ES-I3 (cell line): ENCODE results near the gene SH3RF3.

Experiments used
- H3K36me3 ChIP-seq: 2 replicates; pipeline ENCODE4 v1.6.1; 2013; ENCODE audit warnings: mild to moderate bottlenecking, low read length, control low read depth, moderate library complexity; ENCODE audit not compliant: insufficient read depth
- H3K4me1 ChIP-seq: 2 replicates; pipeline ENCODE4 v1.6.1; 2013; ENCODE audit warnings: mild to moderate bottlenecking, control low read depth, low read length; ENCODE audit not compliant: insufficient read depth
- H3K9ac ChIP-seq: 2 replicates; pipeline ENCODE4 v1.6.1; 2013; ENCODE audit warnings: low read depth, mild to moderate bottlenecking, low read length, moderate library complexity
- H3K9me3 ChIP-seq: 2 replicates; pipeline ENCODE4 v1.6.1; 2013; ENCODE audit warnings: mild to moderate bottlenecking, low read length, moderate library complexity; ENCODE audit not compliant: control insufficient read depth, insufficient read depth

The SH3RF3 gene

DNA sequence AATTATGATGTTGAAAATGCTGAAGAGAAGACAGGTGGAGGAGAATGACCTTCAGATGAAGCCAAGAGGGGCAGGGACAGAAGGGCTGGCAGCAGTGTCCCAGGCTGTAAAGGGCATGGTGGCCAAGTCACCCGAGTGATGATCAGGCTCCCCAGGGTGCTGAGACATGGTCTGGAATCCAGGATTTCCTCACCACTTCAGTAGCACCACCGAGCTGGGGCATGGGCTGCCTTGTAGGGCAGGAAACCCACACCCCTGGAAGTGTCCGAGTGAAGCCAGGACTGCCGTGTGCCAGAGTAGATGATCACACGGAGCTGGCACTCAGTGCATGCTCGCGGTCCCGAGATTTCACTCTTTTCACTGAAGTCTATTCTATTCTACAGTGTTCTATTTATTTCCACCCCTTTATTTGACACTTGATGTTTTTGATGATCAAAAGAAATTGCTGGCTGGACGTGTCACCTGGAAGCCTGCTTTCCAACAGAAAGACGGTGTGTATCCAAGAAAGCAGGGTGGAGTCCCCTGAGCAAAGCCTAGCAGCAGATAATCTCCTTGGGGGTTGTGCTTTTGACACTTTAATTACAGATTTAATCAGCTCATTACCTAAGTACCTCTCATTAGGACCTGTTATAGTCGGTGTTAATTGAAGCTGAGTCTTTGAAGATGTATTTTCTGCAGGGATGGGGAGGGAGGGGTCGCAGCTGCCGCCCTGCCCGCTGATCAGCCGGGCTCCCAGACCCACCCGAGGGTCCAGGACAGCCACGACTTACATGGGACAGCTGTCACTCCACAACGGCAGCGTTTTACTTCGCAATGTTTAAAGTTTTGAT is 392.4 kb downstream of the SH3RF3 start:
- Histone ChIP-seq H3K9me3 (no peaks in the 10 kb centered on the region), H3K36me3 (no peaks in the 10 kb centered on the region), H3K4me1 (no peaks in the 10 kb centered on the region), H3K9ac (no peak overlapping the region)

DNA sequence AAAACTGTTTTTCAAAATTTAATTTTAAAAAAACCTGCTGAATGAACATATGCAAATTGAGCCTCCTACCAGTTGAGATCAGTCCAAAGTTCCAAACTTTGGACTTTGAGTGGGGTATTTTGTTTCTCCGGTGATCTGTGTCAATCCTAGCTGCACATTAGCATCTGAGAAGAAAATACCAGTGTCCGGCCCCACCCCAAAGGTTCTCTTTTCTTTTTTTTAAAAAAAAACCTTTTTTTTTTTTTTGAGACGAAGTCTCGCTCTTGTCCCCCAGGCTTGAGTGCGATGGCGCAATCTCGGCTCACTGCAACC is 393.0 kb downstream of the SH3RF3 start:
- no peaks in the 10 kb centered on the region for H3K9me3 ChIP-seq
- H3K36me3 ChIP-seq, result no peaks in the 10 kb centered on the region
- no peaks in the 10 kb centered on the region for H3K4me1 ChIP-seq
- H3K9ac ChIP-seq, result no peak overlapping the region

DNA sequence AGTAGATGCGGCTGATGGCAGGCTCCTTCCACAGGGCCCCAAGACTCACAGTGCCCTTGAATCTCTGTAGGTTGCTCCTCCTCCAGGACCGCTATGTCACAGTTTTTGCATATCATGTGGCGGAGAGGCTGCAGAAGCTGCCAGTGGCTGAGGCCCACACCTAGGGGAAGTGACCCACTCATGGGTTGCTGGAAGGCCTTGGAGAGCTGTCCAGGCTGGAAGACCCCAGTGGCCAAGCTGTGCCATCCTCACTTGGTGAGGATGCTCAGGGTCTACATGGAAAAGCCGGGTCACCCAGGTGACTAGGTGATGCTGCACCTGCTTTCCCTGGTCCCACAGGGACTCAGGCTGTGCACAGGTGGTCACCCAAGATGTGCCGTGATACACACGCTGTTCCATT is 394.1 kb downstream of the SH3RF3 start:
- H3K9ac ChIP-seq, result no peak overlapping the region
- H3K9me3 ChIP-seq, result no peaks in the 10 kb centered on the region
- no peaks in the 10 kb centered on the region for H3K4me1 ChIP-seq

DNA sequence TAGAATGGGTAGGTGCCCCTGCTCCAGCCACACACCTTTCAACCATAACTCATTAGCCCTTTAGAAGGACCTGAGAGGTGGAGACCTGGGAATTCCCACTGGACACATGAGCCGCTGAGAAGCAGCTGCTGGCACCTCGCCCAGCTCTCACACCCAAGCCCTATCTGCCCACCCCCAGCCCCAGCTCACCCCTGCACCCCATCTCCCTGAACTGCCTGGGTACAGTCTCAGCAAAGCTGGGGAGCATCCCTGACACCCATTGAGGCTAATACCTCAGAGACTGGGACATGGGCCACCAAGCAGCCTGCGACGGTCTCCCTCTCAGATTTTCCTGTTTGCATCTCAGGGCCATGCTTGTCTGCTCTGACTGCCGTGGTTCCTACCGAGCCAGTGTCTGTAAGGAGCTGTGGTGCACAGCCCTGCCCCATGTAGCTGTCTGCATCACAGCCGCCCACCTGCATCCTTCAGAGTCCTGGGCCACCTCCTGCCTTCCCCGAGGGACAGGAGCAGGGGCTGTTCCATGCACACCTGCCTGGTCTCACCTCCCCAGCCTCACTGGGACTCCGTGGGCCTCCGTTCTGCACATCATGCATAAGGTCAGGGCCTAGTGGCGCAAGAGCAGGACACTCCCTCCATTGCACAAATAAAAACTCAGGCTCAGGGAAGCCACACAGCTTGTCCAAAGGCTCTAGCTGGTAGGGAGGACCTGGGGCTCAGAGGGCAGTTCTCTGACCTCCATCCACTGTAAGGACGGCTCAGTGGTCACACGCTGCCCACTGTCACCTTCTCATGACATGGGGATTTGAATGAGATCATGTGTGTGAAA is 394.7 kb downstream of the SH3RF3 start:
- H3K9ac ChIP-seq, result no peak overlapping the region
- no peaks in the 10 kb centered on the region for H3K4me1 ChIP-seq
- H3K36me3 ChIP-seq, result no peaks in the 10 kb centered on the region
- H3K9me3 ChIP-seq, result no peaks in the 10 kb centered on the region

More for the DNA sequence above, 394.1 kb downstream of the SH3RF3 start:
- no peaks in the 10 kb centered on the region for H3K36me3 ChIP-seq

DNA sequence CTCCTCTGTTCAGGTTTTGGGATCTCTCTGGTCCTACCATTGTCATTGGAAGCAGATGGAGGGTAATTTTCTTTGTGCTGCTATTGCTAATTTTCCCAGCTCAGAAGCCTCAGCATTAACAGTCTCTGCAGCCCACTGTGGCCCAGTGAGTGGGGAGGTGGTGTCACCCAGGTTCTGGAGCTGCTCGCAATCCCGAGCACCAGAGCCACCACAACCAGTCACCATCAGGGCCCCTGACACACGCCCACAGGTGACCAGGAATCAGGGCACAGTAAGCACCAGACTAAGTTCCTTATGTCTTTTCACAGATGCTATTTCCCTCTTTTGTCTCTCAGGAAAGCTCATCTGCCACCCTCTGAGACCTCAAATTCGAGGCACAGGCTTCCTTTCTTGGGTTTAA is 396.8 kb downstream of the SH3RF3 start:
- H3K4me1 ChIP-seq, result no peaks in the 10 kb centered on the region
- H3K36me3 ChIP-seq, result no peaks in the 10 kb centered on the region
- H3K9ac ChIP-seq, result no peak overlapping the region

DNA sequence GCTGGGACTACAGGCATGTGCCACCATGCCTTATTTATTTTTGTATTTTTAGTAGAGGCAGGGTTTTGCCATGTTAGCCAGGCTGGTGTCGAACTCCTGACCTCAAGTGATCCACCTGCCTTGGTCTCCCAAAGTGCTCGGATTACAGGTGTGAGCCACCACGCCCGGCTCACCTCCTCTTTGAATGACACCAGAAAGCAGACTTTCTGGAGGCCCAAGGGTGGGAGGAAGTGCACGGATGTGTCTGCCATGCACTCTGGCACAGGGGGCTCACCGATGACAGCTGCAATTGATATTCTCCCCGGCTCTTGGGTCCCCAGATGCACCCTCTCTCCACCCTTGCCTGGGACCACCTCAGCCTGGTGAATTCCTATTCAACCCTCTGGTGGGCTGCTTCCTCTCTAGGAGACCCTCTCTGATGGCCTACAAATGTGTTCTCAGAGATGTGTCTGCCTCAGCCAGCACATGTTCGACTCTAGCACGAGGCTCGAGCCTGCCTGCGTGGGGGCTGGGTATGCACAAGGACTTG is 397.5 kb downstream of the SH3RF3 start:
- no peaks in the 10 kb centered on the region for H3K36me3 ChIP-seq
- H3K9ac ChIP-seq, result no peak overlapping the region
- H3K9me3 ChIP-seq, result no peaks in the 10 kb centered on the region
- H3K4me1 ChIP-seq, result no peaks in the 10 kb centered on the region

More for the DNA sequence above, 396.8 kb downstream of the SH3RF3 start:
- H3K9me3 ChIP-seq, result no peaks in the 10 kb centered on the region

DNA sequence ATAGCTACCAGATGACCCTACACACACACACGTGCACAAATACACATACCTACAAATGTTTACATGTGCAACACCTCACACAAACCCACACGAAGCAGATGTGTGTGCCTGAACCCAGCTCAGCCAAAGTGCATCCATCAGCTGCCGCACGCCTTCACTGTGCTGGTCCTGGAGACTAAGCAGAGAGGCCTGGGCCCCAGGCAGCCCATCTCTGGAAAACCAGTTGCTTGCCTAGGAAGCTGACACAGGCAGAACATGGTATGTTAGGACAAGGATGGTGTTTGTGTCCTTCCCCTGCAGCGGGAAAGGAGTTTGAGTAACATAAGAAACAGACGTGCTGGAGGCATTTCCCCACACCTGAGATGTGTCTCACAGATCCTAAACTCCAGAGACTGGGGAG is 398.1 kb downstream of the SH3RF3 start:
- Histone ChIP-seq H3K9ac (no peak overlapping the region), H3K9me3 (no peaks in the 10 kb centered on the region), H3K36me3 (no peaks in the 10 kb centered on the region), H3K4me1 (no peaks in the 10 kb centered on the region)

DNA sequence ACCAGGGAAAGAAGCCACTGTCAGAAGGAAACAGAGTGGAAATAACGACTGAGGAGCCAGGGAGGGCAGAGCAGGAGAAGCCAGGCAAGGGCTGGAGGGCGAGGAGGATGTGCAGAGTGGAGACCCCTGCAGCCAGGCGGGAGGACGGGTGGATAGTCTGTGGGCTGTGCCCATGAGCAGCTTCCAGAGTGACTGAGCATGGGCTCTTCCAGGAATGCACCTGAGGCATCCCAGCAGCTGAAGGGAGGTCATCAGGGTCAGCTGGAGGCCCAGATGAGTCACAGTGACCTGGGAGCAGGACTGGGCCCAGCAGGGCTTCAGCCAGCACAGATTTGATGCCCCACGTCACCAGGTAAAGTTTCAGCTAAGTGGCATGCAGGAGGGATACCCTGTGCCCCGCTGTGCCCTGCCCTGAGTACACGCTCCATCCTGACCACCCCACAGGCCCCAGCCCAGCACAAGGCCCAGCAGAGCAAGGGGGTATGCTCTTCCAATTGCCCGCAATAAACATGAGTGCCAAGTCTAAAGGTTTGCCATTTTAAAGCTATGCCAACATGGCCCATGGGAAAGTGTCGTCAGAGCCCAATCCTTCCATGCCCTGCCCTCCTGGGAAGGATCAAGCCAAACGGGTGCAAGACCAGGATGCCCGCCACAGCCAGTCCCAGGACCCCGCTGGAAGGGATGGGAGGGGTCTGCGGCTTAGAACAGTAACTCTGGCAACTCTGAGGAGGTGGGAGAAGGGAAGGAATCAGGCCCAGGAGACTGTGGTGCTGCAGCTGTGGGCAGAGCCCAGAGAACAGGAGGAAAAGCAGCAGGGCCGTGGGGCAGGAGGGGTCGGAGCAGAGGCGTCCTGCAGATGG is 399.1 kb downstream of the SH3RF3 start:
- H3K9ac ChIP-seq, result no peak overlapping the region
- H3K4me1 ChIP-seq, result no peaks in the 10 kb centered on the region
- no peaks in the 10 kb centered on the region for H3K9me3 ChIP-seq
- no peaks in the 10 kb centered on the region for H3K36me3 ChIP-seq

DNA sequence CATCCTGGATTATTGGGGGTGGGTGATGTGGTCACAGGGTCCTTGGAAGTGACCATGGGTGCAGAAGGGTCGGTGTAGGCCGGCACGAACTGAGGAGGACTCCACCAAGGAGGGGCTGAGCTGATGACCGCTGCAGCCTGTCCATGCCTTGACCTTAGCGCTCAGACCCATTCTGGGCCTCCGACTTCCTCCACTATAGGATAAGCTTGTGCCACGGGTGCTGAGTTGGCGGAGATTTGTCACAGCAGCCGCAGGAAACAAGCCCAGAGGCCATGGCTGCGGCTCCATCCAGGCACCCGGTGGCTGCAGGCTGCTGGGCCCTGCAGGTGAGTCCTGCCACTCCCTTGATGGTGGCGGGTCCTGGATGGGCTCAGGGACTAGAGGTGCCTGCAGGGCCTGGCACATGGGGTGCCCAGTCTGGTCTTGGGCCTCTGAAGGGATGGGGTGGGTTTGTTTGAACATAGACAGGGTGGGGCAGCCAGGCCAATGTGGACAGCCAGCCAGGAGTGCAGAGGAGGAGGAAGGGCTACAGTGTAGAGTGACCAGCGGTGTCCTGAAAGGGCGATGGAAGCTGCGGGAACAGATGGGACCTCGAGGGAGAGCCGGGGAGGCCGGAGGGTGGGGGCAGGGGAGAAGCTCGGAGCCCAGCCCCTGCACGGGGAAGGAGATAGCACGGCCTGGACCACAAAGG is 400.0 kb downstream of the SH3RF3 start:
- Histone ChIP-seq H3K4me1 (no peaks in the 10 kb centered on the region), H3K36me3 (no peaks in the 10 kb centered on the region), H3K9me3 (no peaks in the 10 kb centered on the region), H3K9ac (no peak overlapping the region)

DNA sequence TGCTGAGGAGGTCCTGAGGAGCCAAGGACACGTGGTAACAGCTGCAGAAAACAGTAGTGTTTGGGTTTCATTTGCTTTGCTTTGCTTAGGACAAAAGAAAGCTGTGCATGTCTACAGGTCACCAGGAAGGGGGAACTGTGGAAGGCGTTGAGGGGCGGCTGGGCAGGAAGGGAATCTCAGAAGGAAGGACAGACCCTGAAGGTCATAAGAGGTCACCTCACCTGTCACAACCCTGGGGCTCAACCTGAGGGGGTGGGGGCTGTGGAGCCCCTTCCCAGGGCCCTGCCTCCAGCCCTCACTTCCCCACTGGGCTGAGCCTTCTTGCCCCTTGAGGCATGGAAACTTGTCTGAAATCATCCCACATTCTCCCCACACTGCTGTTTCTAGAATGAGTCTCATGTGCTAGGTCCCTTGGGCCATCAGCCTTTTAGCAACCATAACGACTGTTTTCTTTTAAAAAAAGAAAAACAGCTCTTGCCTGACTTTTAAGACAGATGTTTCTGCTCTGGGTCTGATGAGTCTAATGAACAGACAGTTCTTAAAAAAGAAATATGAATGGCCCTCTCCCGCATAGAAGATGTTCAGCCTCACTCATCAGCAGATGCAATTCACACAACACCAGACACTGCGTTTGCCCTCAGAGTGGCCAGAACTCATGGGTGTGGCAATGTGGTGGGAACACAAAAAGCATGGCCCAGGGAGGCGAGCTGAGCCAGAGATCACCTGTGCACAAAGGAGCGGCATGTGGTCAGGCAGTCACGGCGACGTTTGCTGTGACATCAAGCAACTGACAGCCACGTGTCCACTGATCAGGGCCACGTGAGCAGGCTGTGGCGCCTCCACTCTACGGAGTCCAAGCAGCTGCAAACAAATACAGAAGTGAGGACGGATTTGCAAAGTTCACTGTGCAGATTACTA is 400.8 kb downstream of the SH3RF3 start:
- H3K9ac ChIP-seq, result no peak overlapping the region
- no peaks in the 10 kb centered on the region for H3K4me1 ChIP-seq
- no peaks in the 10 kb centered on the region for H3K9me3 ChIP-seq
- no peaks in the 10 kb centered on the region for H3K36me3 ChIP-seq

DNA sequence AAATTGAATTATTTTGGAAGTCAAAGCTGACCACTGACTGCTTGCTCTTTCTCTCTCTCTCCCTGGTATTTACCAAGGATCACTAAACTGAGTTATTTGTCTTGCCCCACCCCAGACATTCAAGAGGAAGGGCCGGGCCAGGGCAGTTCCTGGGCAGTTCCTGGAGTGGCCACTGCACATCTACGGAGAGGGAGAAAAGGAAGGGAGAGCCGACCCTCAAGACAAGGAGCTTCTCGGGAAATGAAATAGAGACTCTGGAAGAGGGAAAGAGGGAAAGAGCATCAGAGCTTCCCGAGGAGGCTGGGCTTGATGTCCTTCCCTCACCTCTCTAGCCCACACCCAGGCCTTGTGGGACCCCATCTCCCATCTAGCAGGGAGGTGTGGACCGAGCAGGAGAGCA is 401.7 kb downstream of the SH3RF3 start:
- no peaks in the 10 kb centered on the region for H3K9me3 ChIP-seq
- no peaks in the 10 kb centered on the region for H3K36me3 ChIP-seq
- H3K4me1 ChIP-seq, result no peaks in the 10 kb centered on the region
- H3K9ac ChIP-seq, result no peak overlapping the region

DNA sequence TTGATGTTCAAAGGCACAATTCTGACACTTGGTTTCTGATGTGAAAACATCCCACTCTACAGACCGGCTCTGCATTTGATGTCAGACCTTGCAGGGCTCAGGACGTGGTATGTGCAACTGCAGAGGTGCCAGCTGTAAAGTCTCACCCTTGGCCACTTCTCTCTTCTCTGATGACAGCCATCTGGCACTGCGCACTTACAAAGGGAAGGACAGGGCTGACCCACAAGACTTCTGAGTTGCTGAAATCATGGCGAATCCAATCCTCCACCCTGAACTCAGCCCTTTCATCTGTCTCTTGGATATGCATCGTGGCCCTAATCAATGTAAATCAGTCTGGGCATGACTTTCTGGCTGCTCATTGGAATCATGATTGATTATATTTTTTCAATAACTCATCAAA is 402.2 kb downstream of the SH3RF3 start:
- Histone ChIP-seq H3K4me1 (no peaks in the 10 kb centered on the region), H3K9me3 (no peaks in the 10 kb centered on the region), H3K36me3 (no peaks in the 10 kb centered on the region)

More for the DNA sequence above, 402.2 kb downstream of the SH3RF3 start:
- no peak overlapping the region for H3K9ac ChIP-seq
